Fibroblast of the aortic adventitia (primary cell): Measurements from ENCODE around the gene CNKSR1. TPM values are rescaled to one million over a fixed set of nuclear protein-coding genes. Genes with fewer than 3 reads are reported as not detected.

Source experiments
- DNase-seq: peaks from one replicate; pipeline ENCODE4 v3.0.0-alpha.2; 2010; ENCODE audit warnings: low read depth
- H3K4me3 ChIP-seq: 2 replicates; pipeline ENCODE4 v1.5.1; 2011; ENCODE audit warnings: low read depth, mild to moderate bottlenecking, control low read depth, low read length, moderate library complexity
- CTCF ChIP-seq: IDR thresholded peaks from 2 replicates; pipeline ENCODE4 v1.5.1; 2011; ENCODE audit warnings: mild to moderate bottlenecking, low read length, control low read depth, inconsistent platforms; ENCODE audit not compliant: insufficient read depth
- total RNA-seq: library from RNA; depleted of rRNA; stranded (reverse); fragments of >200 nt; gene quantifications from 2 replicates; pipeline ENCODE4 v1.2.3, GENCODE V29; 2012; ENCODE audit warnings: low replicate concordance

CNKSR1 gene
- total RNA-seq, 1 donor, result 0.27 TPM

GRCh38 chr1:26184883-26185282 is 7.6 kb downstream of the CNKSR1 start:
- no peak for TF ChIP-seq CTCF
- no peak overlapping the region for H3K4me3 ChIP-seq
- DNase-seq, result no peak

- no peak overlapping the region for H3K4me3 ChIP-seq
- DNase-seq, result no peak
- TF ChIP-seq CTCF, result no peak
These were observed 10.6 kb downstream of the CNKSR1 start for GRCh38 chr1:26187882-26188281.

- TF ChIP-seq CTCF, result no peak
- no peak for DNase-seq
- no peak overlapping the region for H3K4me3 ChIP-seq
These were observed 11.2 kb downstream of the CNKSR1 start for GRCh38 chr1:26188477-26188876.

DNA sequence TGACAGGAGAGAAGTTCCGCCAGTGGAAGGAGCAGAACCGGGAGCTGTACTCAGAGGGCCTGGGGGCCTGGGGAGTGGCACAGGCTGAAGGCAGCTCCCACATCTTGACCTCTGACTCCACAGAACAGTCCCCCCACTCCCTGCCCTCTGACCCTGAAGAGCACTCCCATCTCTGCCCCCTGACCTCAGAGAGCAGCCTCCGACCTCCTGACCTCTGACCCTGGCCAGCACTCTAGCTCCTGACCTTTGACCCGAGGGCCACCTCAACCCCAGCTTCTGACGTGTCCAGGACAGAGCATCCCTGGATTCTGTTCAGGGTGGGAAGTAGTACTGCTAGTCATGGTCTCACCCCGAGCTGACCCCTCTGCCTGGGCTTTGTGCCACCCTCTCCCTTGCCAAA is 12.0 kb downstream of the CNKSR1 start:
- no peak for DNase-seq

GRCh38 chr1:26189751-26190275 is 12.5 kb downstream of the CNKSR1 start:
- no peak for TF ChIP-seq CTCF
- no peak overlapping the region for H3K4me3 ChIP-seq
- DNase-seq, result no peak

More for the DNA sequence above, 12.0 kb downstream of the CNKSR1 start:
- no peak overlapping the region for H3K4me3 ChIP-seq
- TF ChIP-seq CTCF, result no peak

DNA sequence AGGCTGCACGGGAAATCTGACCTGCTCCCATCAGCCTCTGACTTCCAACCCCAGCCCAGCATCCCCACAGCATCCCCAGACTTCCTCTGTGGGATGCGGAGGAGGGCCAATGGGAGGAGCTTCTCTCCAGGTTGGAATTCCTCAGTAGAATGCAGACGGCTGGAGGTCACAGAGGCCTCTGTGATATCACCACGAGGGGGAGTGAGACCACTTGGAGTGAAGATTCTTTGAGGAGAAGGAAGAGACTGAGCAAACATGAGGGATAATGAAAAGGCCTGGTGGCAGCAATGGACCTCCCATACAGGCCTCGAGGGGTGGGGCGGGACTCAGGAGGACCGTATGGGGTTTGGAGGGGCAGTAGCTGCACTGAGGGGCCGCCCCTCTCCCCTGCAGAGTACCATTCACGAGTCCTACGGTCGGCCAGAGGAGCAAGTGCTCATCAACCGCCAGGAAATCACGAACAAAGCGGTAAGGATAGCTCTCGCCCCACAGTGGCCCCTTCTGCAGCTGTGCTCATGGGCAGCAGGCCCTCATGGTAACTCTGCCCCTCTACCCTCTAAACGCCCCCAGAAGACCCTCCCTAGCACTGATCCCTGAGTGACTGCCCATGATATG is 13.2 kb downstream of the CNKSR1 start, which contains the start of gene CATSPER4:
Gene CATSPER4 (plus strand): TSS at position 230 of the 615 bp plus-strand sequence. CDS start 26 bp downstream, at position 256.
- peak; percentile 25 for TF ChIP-seq CTCF
- H3K4me3 ChIP-seq, result no peak within 1 kb of the TSS
- DNase-seq, result no peak
